ACC112 (cell line): Measurements from ENCODE around the gene NEK7.

ENCODE experiments used
- H2AFZ ChIP-seq: fragments of 200-600 bp; sonication (generic); one replicate; pipeline ENCODE4 v1.6.0; 2017; ENCODE audit warnings: antibody characterized with exemption, low read length; ENCODE audit not compliant: unreplicated experiment
- H3K27ac ChIP-seq: fragments of 200-600 bp; sonication (generic); 2 replicates; pipeline ENCODE4 v1.5.1; 2014; ENCODE audit warnings: low read depth, mild to moderate bottlenecking, antibody characterized with exemption, low read length, moderate library complexity
- H3K27me3 ChIP-seq: fragments of 200-600 bp; sonication (generic); 2 replicates; pipeline ENCODE4 v1.6.1; 2014; ENCODE audit warnings: mild to moderate bottlenecking, antibody characterized with exemption, low read length, moderate library complexity, mixed read lengths; ENCODE audit not compliant: insufficient read depth
- H3K36me3 ChIP-seq: fragments of 200-600 bp; sonication (generic); 2 replicates; pipeline ENCODE4 v1.6.1; 2016; ENCODE audit warnings: mild to moderate bottlenecking, antibody characterized with exemption, low read length, moderate library complexity, mixed read lengths; ENCODE audit not compliant: insufficient read depth
- H3K4me1 ChIP-seq: fragments of 200-600 bp; sonication (generic); one replicate; pipeline ENCODE4 v1.6.1; 2016; ENCODE audit warnings: low read length, mixed read lengths; ENCODE audit not compliant: insufficient read depth, unreplicated experiment, control insufficient read depth
- H3K4me3 ChIP-seq: fragments of 200-600 bp; sonication (generic); 2 replicates; pipeline ENCODE4 v1.5.1; 2014; ENCODE audit warnings: mild to moderate bottlenecking, low read depth, low read length
- H3K79me2 ChIP-seq: fragments of 200-600 bp; sonication (generic); one replicate; pipeline ENCODE4 v1.6.0; 2016; ENCODE audit warnings: low read length; ENCODE audit not compliant: control insufficient read depth, unreplicated experiment, insufficient read depth

Gene NEK7

DNA sequence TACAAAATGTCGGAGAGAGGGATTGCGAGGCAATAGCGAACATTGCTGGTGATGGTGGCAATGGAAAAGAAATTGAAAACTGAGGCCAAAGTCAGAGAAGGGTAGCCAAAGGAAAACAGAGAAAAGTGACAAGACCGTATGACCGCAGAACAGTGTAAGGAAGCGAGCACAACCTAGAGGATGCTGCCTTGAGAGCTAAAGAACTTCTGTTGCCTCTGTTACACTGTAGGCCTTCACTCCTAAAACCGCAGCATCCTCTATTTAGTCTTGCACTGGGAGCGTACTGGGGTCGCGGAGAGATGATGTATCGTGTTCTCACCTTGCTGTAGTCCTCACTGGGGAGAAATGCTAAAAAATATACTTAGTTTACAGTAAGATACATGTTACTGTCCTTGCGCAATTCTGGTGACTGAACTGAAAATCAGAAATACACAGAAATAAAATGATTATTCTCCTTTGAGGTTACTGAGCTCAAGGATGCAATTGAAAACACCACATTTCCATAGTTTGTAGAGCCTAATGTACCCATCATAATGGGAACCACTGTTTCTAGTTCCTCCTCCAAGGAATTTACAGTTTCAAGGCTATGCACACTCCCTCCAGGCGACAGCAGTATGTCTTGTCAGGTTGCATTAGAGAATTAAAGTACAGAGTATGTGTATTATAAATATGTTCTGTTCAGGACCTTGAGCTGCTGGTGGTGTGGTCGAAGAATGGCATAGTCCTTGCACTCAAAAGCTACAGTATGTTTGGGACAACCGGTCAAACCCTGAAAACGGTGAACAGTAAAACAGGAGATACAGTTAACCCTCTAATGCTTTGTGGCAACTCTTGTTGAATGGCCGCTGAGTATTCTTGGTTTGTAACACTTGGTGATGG is 1.3 kb downstream of the NEK7 start:
- H3K36me3 ChIP-seq = 0 out of 2 replicates have a peak, but pooled peaks cover 3% of the 10 kb centered on the region
- H3K4me3 ChIP-seq = peak overlapping the region; percentile 85
- H3K27ac ChIP-seq = peak overlapping the region; percentile 78
- peaks cover 69% of the 10 kb centered on the region for H3K79me2 ChIP-seq
- H3K4me1 ChIP-seq = peaks cover 51% of the 10 kb centered on the region
- H3K27me3 ChIP-seq = no peaks in the 10 kb centered on the region
- H2AFZ ChIP-seq = peak overlapping the region; percentile 64

- no peaks in the 10 kb centered on the region for H3K27me3 ChIP-seq
- peak overlapping the region; percentile 85 for H3K4me3 ChIP-seq
- 0 out of 2 replicates have a peak, but pooled peaks cover 4% of the 10 kb centered on the region for H3K36me3 ChIP-seq
- H3K27ac ChIP-seq = peak overlapping the region; percentile 78
- H2AFZ ChIP-seq = peak overlapping the region; percentile 64
- peaks cover 42% of the 10 kb centered on the region for H3K4me1 ChIP-seq
- peaks cover 78% of the 10 kb centered on the region for H3K79me2 ChIP-seq
Observed at GRCh38 chr1:198158735-198159589, 2.2 kb downstream of the NEK7 start.

- H2AFZ ChIP-seq = no peak overlapping the region
- H3K27ac ChIP-seq = no peak overlapping the region
Observed at GRCh38 chr1:198160222-198160621, 3.4 kb downstream of the NEK7 start.

GRCh38 chr1:198160946-198161614 is 4.3 kb downstream of the NEK7 start:
- H3K27me3 ChIP-seq = no peaks in the 10 kb centered on the region
- 0 out of 2 replicates have a peak, but pooled peaks cover 8% of the 10 kb centered on the region for H3K36me3 ChIP-seq
- H3K4me3 ChIP-seq = no peak overlapping the region

More at GRCh38 chr1:198160222-198160621, 3.4 kb downstream of the NEK7 start:
- 0 out of 2 replicates have a peak, but pooled peaks cover 8% of the 10 kb centered on the region for H3K36me3 ChIP-seq
- H3K4me1 ChIP-seq = peaks cover 38% of the 10 kb centered on the region
- H3K4me3 ChIP-seq = peak overlapping the region; percentile 85
- H3K27me3 ChIP-seq = no peaks in the 10 kb centered on the region
- H3K79me2 ChIP-seq = peaks cover 90% of the 10 kb centered on the region

DNA sequence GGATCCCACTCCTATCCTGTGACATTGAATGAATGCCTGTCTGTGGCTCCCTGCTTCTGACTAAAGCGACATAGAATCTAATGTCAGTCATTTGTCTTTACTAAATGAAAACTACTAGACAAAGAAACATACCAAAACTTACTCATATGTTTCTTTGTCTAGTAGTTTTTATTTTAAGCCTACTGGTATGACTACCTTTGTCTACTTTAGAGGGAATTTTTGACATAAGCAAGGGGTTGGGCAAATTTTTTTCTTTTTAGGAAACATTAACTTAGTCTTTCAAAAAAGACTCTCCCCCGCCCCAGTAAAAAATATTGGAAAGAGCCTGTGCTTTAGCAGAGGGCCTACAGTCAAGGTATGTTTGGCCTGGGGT is 4.9 kb downstream of the NEK7 start:
- H3K27ac ChIP-seq = no peak overlapping the region

More at GRCh38 chr1:198160946-198161614, 4.3 kb downstream of the NEK7 start:
- Histone ChIP-seq H3K27ac (no peak overlapping the region), H3K79me2 (peaks cover 96% of the 10 kb centered on the region), H2AFZ (no peak overlapping the region), H3K4me1 (peaks cover 31% of the 10 kb centered on the region)

GRCh38 chr1:198162091-198162767 is 5.4 kb downstream of the NEK7 start:
- peaks cover 42% of the 10 kb centered on the region for H3K4me1 ChIP-seq

More for the DNA sequence above, 4.9 kb downstream of the NEK7 start:
- H3K4me3 ChIP-seq = no peak overlapping the region
- H3K36me3 ChIP-seq = peaks cover 11% of the 10 kb centered on the region; the same call in 1 of the 2 replicates
- H3K79me2 ChIP-seq = peaks cover 96% of the 10 kb centered on the region
- H3K27me3 ChIP-seq = no peaks in the 10 kb centered on the region
- H2AFZ ChIP-seq = no peak overlapping the region
- peaks cover 37% of the 10 kb centered on the region for H3K4me1 ChIP-seq

GRCh38 chr1:198165927-198166647 is 9.3 kb downstream of the NEK7 start:
- Histone ChIP-seq H3K4me3 (no peak overlapping the region), H3K36me3 (peaks cover 14% of the 10 kb centered on the region; the same call in 1 of the 2 replicates), H3K27me3 (no peaks in the 10 kb centered on the region), H3K79me2 (peaks cover 100% of the 10 kb centered on the region), H3K27ac (no peak overlapping the region), H3K4me1 (peaks cover 58% of the 10 kb centered on the region), H2AFZ (no peak overlapping the region)

More at GRCh38 chr1:198162091-198162767, 5.4 kb downstream of the NEK7 start:
- Histone ChIP-seq H3K79me2 (peaks cover 100% of the 10 kb centered on the region), H3K4me3 (no peak overlapping the region), H2AFZ (no peak overlapping the region), H3K36me3 (peaks cover 14% of the 10 kb centered on the region; the same call in 1 of the 2 replicates), H3K27ac (no peak overlapping the region), H3K27me3 (no peaks in the 10 kb centered on the region)

DNA sequence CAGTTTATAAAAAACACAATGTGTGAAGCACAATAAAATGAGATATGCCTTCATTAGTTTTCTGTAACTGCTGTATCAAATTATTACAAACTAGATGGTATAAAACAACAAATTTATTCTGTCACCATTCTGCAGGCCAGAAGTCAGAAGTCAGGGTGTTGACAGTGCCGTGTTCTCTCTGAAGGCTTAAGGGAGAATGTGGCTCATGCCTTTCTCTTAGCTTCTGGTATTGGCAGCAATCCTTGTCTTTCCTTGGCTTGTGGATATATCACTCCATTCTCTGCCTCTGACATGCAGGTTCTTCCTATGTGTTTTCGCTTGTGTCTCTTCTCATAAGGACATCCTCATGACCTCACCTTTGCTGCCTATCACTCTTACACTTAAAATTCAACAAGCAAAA is 10.1 kb downstream of the NEK7 start:
- Histone ChIP-seq H3K4me3 (no peak overlapping the region), H3K4me1 (peaks cover 55% of the 10 kb centered on the region), H2AFZ (no peak overlapping the region), H3K79me2 (peaks cover 100% of the 10 kb centered on the region), H3K36me3 (peaks cover 10% of the 10 kb centered on the region; the same call in 1 of the 2 replicates), H3K27ac (peak overlapping the region; percentile 21; the same call in 1 of the 2 replicates), H3K27me3 (no peaks in the 10 kb centered on the region)

DNA sequence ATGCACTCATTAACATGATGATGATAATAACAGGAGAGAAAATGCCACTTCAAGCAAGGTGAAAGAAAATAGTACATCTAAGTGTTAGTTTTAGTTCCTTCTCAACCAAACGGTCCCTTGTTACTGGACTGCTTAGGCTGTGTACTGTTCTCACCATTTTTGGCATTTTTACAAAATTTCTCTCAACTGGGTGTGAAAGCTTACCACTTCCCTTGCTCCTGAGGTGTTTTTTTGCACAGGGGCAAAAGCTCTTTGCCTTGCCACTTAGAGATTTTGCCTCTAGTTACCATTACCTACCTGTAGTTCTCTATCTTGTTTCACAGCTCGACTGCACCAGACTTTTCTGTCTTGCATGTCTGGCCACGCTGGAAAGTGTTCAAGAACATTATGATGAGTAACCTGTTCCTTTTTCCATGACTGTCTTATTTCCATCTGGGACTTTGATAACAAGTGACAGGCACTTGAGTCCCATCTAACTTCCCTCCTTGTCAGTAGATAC is 10.7 kb downstream of the NEK7 start:
- no peak overlapping the region for H3K4me3 ChIP-seq
- peaks cover 100% of the 10 kb centered on the region for H3K79me2 ChIP-seq
- peaks cover 54% of the 10 kb centered on the region for H3K4me1 ChIP-seq

More for the DNA sequence above, 10.7 kb downstream of the NEK7 start:
- no peaks in the 10 kb centered on the region for H3K27me3 ChIP-seq
- H3K27ac ChIP-seq = peak overlapping the region; percentile 21
- no peak overlapping the region for H2AFZ ChIP-seq
- H3K36me3 ChIP-seq = peaks cover 10% of the 10 kb centered on the region; the same call in 1 of the 2 replicates
